ENCODE measurements around the gene USP6NL.

GRCh38 chr10:11636697-11637303 lies 25.4 kb upstream of the USP6NL start:
- TF ChIP-seq POLR2A (IDR thresholded peaks at IDR 0.05; ENCODE audit: low read length) (no peak), GATA1 (IDR thresholded peaks at IDR 0.05; ENCODE audit: low read depth, low read length) (no peak)

Measured in erythroblast (primary cell).